SU-DHL-6 (cell line): ENCODE results near the gene NPIPB5.
"Not testable (repeated sequence)": the region's sequence is repeated elsewhere in the genome, so short reads cannot be mapped to it uniquely, and the experiment has no call there.

Source experiments
- H2AFZ ChIP-seq: fragments of 200-600 bp; sonication (generic); 2 replicates; pipeline ENCODE4 v1.6.1; 2014; ENCODE audit warnings: low read depth, mild to moderate bottlenecking, moderate library complexity, mixed read lengths, antibody characterized with exemption, low read length; ENCODE audit not compliant: severe bottlenecking
- H3F3A ChIP-seq: fragments of 200-600 bp; shearing (Covaris generic); 2 replicates; pipeline ENCODE4 v1.6.0; 2016; ENCODE audit warnings: antibody characterized with exemption, mild to moderate bottlenecking; ENCODE audit not compliant: insufficient read depth
- H3K27ac ChIP-seq: fragments of 200-600 bp; sonication (generic); 2 replicates; pipeline ENCODE4 v1.5.1; 2016; ENCODE audit warnings: low read depth, mild to moderate bottlenecking, low read length, moderate library complexity, mixed read lengths
- H3K27me3 ChIP-seq: fragments of 200-600 bp; sonication (generic), shearing (Covaris generic); 2 replicates; pipeline ENCODE4 v1.6.0; 2014; ENCODE audit warnings: mild to moderate bottlenecking, low read length
- H3K36me3 ChIP-seq: fragments of 200-600 bp; sonication (generic); 2 replicates; pipeline ENCODE4 v1.6.1; 2014; ENCODE audit warnings: mild to moderate bottlenecking, low read length, mixed read lengths
- H3K4me2 ChIP-seq: fragments of 300-600, 200-600 bp; shearing (Covaris generic), sonication (generic); 2 replicates; pipeline ENCODE4 v1.6.0; 2014; ENCODE audit warnings: low read length, low read depth, mild to moderate bottlenecking; ENCODE audit not compliant: poor library complexity, severe bottlenecking
- H3K4me3 ChIP-seq: fragments of 200-600 bp; sonication (generic); 2 replicates; pipeline ENCODE4 v1.5.1; 2014; ENCODE audit warnings: antibody characterized with exemption, low read length, mild to moderate bottlenecking, mixed read lengths; ENCODE audit not compliant: insufficient read depth, poor library complexity, severe bottlenecking
- H3K79me2 ChIP-seq: fragments of 200-600 bp; sonication (generic); 2 replicates; pipeline ENCODE4 v1.6.1; 2014; ENCODE audit warnings: mild to moderate bottlenecking, low read length, moderate library complexity; ENCODE audit not compliant: insufficient read depth
- H3K9ac ChIP-seq: fragments of 200-600 bp; sonication (generic); 2 replicates; pipeline ENCODE4 v1.7.0; 2014; ENCODE audit warnings: mild to moderate bottlenecking, low read length
- H3K9me2 ChIP-seq: fragments of 200-600 bp; sonication (generic); replicated peaks from 2 replicates; pipeline ENCODE4 v1.6.1; 2014; ENCODE audit warnings: low read length; ENCODE audit not compliant: insufficient read depth
- H3K9me3 ChIP-seq: fragments of 200-600 bp; sonication (generic); 2 replicates; pipeline ENCODE4 v1.6.1; 2014; ENCODE audit warnings: low read length, mixed read lengths; ENCODE audit not compliant: insufficient read depth
- H4K20me1 ChIP-seq: fragments of 200-600 bp; sonication (generic); 2 replicates; pipeline ENCODE4 v1.6.1; 2014; ENCODE audit warnings: low read depth, mild to moderate bottlenecking, antibody characterized with exemption, low read length, moderate library complexity, mixed read lengths

NPIPB5 gene

GRCh38 chr16:22510591-22510990 is at the start of gene NPIPB5:
TSS of gene NPIPB5 (plus strand) at chr16:22510891. CDS start at chr16:22513802, 2,911 bp downstream.
- not testable (repeated sequence) for H3K9me2 ChIP-seq

GRCh38 chr16:22468846-22469245 is 41.8 kb upstream of the NPIPB5 start:
- not testable (repeated sequence) for H3K9me2 ChIP-seq, H3F3A ChIP-seq, H3K9me3 ChIP-seq, H3K27me3 ChIP-seq, H3K79me2 ChIP-seq, H4K20me1 ChIP-seq, H3K9ac ChIP-seq, H3K4me2 ChIP-seq, H3K4me3 ChIP-seq, H3K27ac ChIP-seq, H3K36me3 ChIP-seq, H2AFZ ChIP-seq

More at GRCh38 chr16:22510591-22510990, at the start of gene NPIPB5:
- not testable (repeated sequence) for H2AFZ ChIP-seq, H3F3A ChIP-seq, H3K36me3 ChIP-seq, H3K27me3 ChIP-seq, H4K20me1 ChIP-seq, H3K4me3 ChIP-seq, H3K9me3 ChIP-seq, H3K9ac ChIP-seq, H3K79me2 ChIP-seq, H3K4me2 ChIP-seq, H3K27ac ChIP-seq

GRCh38 chr16:22537996-22538395 is 27.3 kb downstream of the NPIPB5 start:
- H4K20me1 ChIP-seq, H3F3A ChIP-seq, H3K9me3 ChIP-seq, H2AFZ ChIP-seq, H3K9me2 ChIP-seq, H3K4me3 ChIP-seq, H3K36me3 ChIP-seq, H3K9ac ChIP-seq, H3K27me3 ChIP-seq, H3K79me2 ChIP-seq: not testable (repeated sequence)
- Histone ChIP-seq H3K27ac (peak overlapping the region; percentile 63; the same call in 1 of the 2 replicates), H3K4me2 (peak overlapping the region; percentile 23)

- not testable (repeated sequence) for H4K20me1 ChIP-seq, H2AFZ ChIP-seq, H3K36me3 ChIP-seq
Observed at GRCh38 chr16:22544809-22545208, 34.1 kb downstream of the NPIPB5 start.

GRCh38 chr16:22546630-22547029 is 35.9 kb downstream of the NPIPB5 start:
- H3K9ac ChIP-seq, H3K9me3 ChIP-seq, H3K4me2 ChIP-seq, H3K36me3 ChIP-seq, H2AFZ ChIP-seq, H3F3A ChIP-seq, H3K79me2 ChIP-seq, H3K4me3 ChIP-seq, H3K27ac ChIP-seq, H3K27me3 ChIP-seq, H4K20me1 ChIP-seq, H3K9me2 ChIP-seq: not testable (repeated sequence)

More at GRCh38 chr16:22544809-22545208, 34.1 kb downstream of the NPIPB5 start:
- H3K4me3 ChIP-seq, H3K79me2 ChIP-seq, H3K4me2 ChIP-seq, H3K27me3 ChIP-seq, H3F3A ChIP-seq, H3K9me3 ChIP-seq, H3K9me2 ChIP-seq, H3K9ac ChIP-seq, H3K27ac ChIP-seq: not testable (repeated sequence)

- H3K79me2 ChIP-seq, H3K4me3 ChIP-seq, H3K27ac ChIP-seq, H3K9me3 ChIP-seq, H3K9me2 ChIP-seq, H3K27me3 ChIP-seq, H3F3A ChIP-seq, H3K4me2 ChIP-seq, H4K20me1 ChIP-seq, H3K36me3 ChIP-seq, H2AFZ ChIP-seq, H3K9ac ChIP-seq: not testable (repeated sequence)
Observed at GRCh38 chr16:22547170-22547765, 36.6 kb downstream of the NPIPB5 start.

- not testable (repeated sequence) for H3K27me3 ChIP-seq, H3K9ac ChIP-seq
Observed at GRCh38 chr16:22549853-22550252, 39.2 kb downstream of the NPIPB5 start.

GRCh38 chr16:22551143-22551542 is 40.5 kb downstream of the NPIPB5 start:
- not testable (repeated sequence) for H2AFZ ChIP-seq, H3K9me2 ChIP-seq, H3K27ac ChIP-seq, H3K36me3 ChIP-seq, H3K9me3 ChIP-seq, H3K9ac ChIP-seq, H3K79me2 ChIP-seq, H3K4me3 ChIP-seq, H3F3A ChIP-seq, H3K27me3 ChIP-seq, H3K4me2 ChIP-seq, H4K20me1 ChIP-seq

More at GRCh38 chr16:22549853-22550252, 39.2 kb downstream of the NPIPB5 start:
- H3K9me3 ChIP-seq, H3K27ac ChIP-seq, H3K4me3 ChIP-seq, H4K20me1 ChIP-seq, H3K36me3 ChIP-seq, H3K79me2 ChIP-seq, H3F3A ChIP-seq, H2AFZ ChIP-seq, H3K4me2 ChIP-seq, H3K9me2 ChIP-seq: not testable (repeated sequence)
